Omental fat pad (tissue), 4 donors: Measurements from ENCODE around the gene DCLK1. TPM values are rescaled to one million over a fixed set of nuclear protein-coding genes. Genes with fewer than 3 reads are reported as not detected.
A peak's percentile ranks its signal among the peaks of the same experiment; 100 is the strongest.

Experiments used
- ATAC-seq: fragments of 150-250 bp; one replicate; pipeline ENCODE4 v1.9.1; 2016; ENCODE audit warnings: mild to moderate bottlenecking, moderate library complexity; ENCODE audit not compliant: low FRiP score
- DNase-seq: peaks from one replicate; pipeline ENCODE4 v3.0.0-alpha.2; 2019; ENCODE audit warnings: low spot score
- total RNA-seq, 4 donors: library from RNA; depleted of rRNA; stranded (reverse); fragments of >200 nt; gene quantifications; one replicate each; pipeline ENCODE4 v1.1.0, GENCODE V29; 2016
- TF ChIP-seq, protein P1 (sequence below), 3 donors: fragments of 450-650 bp; IDR thresholded peaks; one replicate each; pipeline ENCODE4 v1.5.1; 2016 to 2017; ENCODE audit warnings: antibody characterized with exemption in 3 of 3, mild to moderate bottlenecking in 3 of 3, moderate library complexity in 2 of 3

Gene DCLK1
- total RNA-seq, 4 donors from 2014 or later, result 13.9 to 206 (median 30.5) TPM

DNA sequence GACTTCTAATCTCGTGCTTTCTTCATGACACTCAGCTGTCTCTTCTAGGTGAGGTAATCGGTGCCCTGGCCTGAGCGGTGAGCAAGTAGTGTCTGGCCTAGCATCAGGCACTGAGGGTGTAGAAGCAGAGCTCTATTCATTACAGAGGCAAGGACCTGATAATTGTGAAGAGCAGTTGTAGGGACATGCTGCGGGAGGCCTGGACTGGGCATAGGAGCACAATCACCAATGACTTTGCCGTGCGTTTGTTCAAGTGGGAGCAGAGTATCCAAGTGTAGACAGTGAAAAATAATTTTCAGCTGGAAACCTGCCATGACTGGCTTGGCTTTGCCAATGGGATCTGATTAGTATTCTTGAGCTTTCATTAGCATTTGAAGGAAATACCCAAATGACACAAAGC lies 32.1 kb upstream of the DCLK1 start:
- ATAC-seq (peak; percentile 26), DNase-seq (no peak)
- TF ChIP-seq, protein P1, sequence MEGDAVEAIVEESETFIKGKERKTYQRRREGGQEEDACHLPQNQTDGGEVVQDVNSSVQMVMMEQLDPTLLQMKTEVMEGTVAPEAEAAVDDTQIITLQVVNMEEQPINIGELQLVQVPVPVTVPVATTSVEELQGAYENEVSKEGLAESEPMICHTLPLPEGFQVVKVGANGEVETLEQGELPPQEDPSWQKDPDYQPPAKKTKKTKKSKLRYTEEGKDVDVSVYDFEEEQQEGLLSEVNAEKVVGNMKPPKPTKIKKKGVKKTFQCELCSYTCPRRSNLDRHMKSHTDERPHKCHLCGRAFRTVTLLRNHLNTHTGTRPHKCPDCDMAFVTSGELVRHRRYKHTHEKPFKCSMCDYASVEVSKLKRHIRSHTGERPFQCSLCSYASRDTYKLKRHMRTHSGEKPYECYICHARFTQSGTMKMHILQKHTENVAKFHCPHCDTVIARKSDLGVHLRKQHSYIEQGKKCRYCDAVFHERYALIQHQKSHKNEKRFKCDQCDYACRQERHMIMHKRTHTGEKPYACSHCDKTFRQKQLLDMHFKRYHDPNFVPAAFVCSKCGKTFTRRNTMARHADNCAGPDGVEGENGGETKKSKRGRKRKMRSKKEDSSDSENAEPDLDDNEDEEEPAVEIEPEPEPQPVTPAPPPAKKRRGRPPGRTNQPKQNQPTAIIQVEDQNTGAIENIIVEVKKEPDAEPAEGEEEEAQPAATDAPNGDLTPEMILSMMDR (IDR thresholded peaks at IDR 0.05), result no peak

DNA sequence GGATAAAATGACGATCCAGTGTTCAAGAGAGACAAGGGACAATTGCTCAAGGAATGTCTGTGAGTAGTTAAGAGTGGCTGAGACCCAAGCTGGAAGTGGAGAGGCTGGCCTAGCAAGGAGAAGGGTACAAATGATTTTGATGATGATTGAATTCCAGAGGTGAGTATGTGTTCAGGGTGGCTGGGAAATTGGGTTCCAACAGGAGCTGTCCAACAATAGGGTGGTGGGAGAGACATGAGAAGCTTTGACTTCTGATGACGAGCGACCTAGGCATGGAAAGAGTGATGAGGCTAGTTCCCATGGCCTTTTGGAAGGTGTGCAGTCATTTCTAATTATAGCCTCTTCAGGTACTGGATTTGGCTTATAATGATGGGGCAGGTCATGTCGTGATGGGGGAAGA lies 29.1 kb upstream of the DCLK1 start:
- TF ChIP-seq, protein P1 (IDR thresholded peaks at IDR 0.05), result no peak
- no peak for ATAC-seq
- DNase-seq, result no peak

DNA sequence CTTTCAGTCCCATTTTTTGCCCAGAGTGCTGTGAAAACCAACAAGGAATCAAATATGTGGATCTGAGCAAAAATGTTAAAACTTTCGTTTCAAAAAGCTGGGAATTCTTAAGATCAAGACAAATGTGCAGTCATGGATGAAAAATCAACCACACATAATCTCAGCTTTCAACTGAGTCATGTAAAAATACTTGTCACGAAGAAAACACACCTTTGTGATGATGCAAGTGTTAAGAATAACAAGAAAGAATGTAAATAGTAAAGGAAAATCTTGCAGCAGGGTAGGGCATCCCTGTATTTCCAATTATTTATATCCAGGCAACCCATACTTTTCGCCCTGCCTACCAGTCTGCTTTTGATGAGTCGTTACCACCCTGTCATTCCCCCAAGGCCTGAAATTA lies 27.4 kb upstream of the DCLK1 start:
- no peak for DNase-seq
- no peak for ATAC-seq
- TF ChIP-seq, protein P1 (IDR thresholded peaks at IDR 0.05), result no peak

DNA sequence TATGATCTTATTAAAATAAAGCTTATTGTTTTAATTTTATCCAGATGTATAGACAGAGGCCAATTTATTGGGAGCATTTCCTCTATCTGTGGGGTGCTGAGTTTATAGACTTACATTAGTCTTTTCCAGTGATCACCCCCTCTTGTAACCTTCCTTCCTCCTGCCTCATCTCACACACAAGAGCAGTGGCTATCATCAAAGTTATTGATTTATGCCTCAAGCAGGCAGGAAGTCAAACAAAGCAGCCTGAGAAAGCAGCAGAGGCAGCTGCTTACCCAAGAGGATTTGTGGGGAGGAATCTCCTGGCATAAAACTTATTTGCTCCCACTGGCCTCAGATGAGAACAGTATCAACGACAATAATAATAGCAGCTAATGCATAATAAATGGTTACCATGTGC lies 26.3 kb upstream of the DCLK1 start:
- DNase-seq, result no peak
- no peak for ATAC-seq
- TF ChIP-seq, protein P1 (IDR thresholded peaks at IDR 0.05), result no peak

DNA sequence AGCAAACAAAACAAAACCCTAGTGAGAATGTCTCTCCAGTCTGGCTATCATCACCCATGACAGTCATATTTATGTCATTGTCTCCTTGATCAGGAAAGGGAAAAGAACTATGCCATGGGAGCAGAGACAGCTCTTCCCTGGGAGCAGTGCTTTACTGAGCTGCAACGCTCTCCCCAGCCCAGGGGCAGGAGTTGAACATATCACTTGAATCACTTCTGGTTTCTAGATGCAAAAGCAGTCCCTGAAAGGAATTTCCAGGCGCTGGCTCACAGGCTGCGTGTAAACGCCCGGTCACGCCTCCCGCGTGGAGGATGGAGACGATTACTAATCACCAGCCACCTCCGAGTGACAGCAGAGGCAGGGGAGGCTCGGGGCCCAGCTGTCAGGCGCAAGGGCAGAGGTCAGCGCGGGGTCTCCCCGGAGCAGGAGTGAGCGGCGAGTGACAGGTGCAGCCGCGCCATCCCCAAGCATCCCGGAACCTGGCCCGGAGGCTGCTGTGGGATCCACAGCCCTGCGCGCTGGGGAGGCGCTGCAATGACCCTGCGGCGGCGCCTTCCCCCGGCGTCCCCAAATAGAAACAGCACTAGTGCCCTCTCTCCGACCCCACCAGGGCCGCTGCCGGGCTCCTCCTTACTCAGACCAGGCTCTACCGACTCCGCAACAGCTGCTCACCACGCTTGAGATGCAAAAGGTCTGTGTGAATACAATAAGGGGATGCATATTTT lies 23.5 kb upstream of the DCLK1 start:
- ATAC-seq (no peak), DNase-seq (no peak)
- TF ChIP-seq, protein P1 (IDR thresholded peaks at IDR 0.05), result no peak

DNA sequence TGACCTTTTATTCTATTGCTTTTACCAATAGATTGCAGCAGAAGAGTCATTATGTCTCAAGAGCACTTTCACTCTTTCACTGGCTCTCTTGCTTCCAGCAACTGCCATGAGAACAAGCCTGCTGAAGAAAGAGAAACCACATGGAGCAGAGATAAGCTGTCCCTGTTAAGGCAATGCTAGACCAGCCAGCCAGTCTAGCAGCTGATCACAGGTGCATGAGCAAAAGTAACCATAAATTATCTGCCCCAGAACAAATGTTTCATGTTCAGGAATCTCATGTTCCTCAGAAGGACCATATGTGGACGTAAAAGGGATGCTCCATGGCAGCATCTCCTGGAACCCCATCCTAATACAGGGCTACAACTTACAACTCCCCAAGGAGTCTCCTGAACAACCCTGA lies 20.4 kb upstream of the DCLK1 start:
- DNase-seq (no peak), ATAC-seq (no peak)
- TF ChIP-seq, protein P1 (IDR thresholded peaks at IDR 0.05), result no peak

GRCh38 chr13:36148446-36148845 lies 17.3 kb upstream of the DCLK1 start:
- TF ChIP-seq, protein P1 (IDR thresholded peaks at IDR 0.05), result no peak
- no peak for DNase-seq
- ATAC-seq, result no peak
